ENCODE data around the gene SMR3B. TPM values are rescaled to one million over a fixed set of nuclear protein-coding genes. Genes with fewer than 3 reads are reported as not detected.

SMR3B gene
- total RNA-seq, 1 donor from 2014 or later = not detected

- H3K9ac ChIP-seq (ENCODE audit: low read depth in 1 of 3, low read length in 3 of 3) = no peak overlapping the region
- H3K4me1 ChIP-seq (ENCODE audit: control insufficient read depth in 3 of 3, insufficient read depth in 3 of 3, low read length in 3 of 3) = no peaks in the 10 kb centered on the region
- no peak overlapping the region for H3K4me3 ChIP-seq (ENCODE audit: low read length in 3 of 3)
- H3K9me3 ChIP-seq (ENCODE audit: control insufficient read depth in 3 of 3, low read length in 3 of 3) = no peaks in the 10 kb centered on the region
- no peaks in the 10 kb centered on the region for H3K36me3 ChIP-seq (ENCODE audit: control insufficient read depth in 3 of 3, insufficient read depth in 3 of 3, low read length in 3 of 3)
- H3K27ac ChIP-seq (ENCODE audit: low read depth, low read length) = no peak overlapping the region
- no peaks in the 10 kb centered on the region for H3K27me3 ChIP-seq (ENCODE audit: control insufficient read depth in 3 of 3, insufficient read depth in 3 of 3, low read length in 3 of 3)
Measured at GRCh38 chr4:70371987-70372386, 10.9 kb upstream of the SMR3B start.

DNA sequence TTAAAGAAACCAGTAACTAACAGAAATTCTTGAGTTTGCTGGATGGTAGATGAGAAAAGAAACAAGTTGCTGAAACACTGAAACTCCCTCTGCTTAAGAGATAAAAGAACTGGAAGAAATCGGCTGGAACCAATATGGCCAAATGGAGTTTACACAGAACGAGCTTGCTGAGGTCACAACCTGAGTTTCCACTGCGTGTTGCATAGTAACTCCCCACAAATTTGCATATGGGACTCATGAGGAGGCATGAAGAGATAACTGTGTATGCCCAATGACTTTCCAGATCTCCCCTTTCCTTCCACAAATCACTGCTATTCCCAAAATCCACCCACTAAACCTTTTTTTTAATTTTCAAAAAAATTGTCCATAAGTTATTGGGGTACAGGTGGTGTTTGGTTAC lies 10.2 kb upstream of the SMR3B start:
- no peaks in the 10 kb centered on the region for H3K36me3 ChIP-seq (ENCODE audit: control insufficient read depth in 3 of 3, insufficient read depth in 3 of 3, low read length in 3 of 3)
- H3K9ac ChIP-seq (ENCODE audit: low read depth in 1 of 3, low read length in 3 of 3) = no peak overlapping the region
- H3K27me3 ChIP-seq (ENCODE audit: control insufficient read depth in 3 of 3, insufficient read depth in 3 of 3, low read length in 3 of 3) = no peaks in the 10 kb centered on the region
- no peak overlapping the region for H3K27ac ChIP-seq (ENCODE audit: low read depth, low read length)
- H3K4me1 ChIP-seq (ENCODE audit: control insufficient read depth in 3 of 3, insufficient read depth in 3 of 3, low read length in 3 of 3) = no peaks in the 10 kb centered on the region
- no peaks in the 10 kb centered on the region for H3K9me3 ChIP-seq (ENCODE audit: control insufficient read depth in 3 of 3, low read length in 3 of 3)
- no peak overlapping the region for H3K4me3 ChIP-seq (ENCODE audit: low read length in 3 of 3)

GRCh38 chr4:70380578-70380977 lies 2.4 kb upstream of the SMR3B start:
- H3K9me3 ChIP-seq (ENCODE audit: control insufficient read depth in 3 of 3, low read length in 3 of 3) = no peaks in the 10 kb centered on the region
- no peaks in the 10 kb centered on the region for H3K36me3 ChIP-seq (ENCODE audit: control insufficient read depth in 3 of 3, insufficient read depth in 3 of 3, low read length in 3 of 3)
- H3K4me1 ChIP-seq (ENCODE audit: control insufficient read depth in 3 of 3, insufficient read depth in 3 of 3, low read length in 3 of 3) = no peaks in the 10 kb centered on the region
- H3K27ac ChIP-seq (ENCODE audit: low read depth, low read length) = no peak overlapping the region
- no peak overlapping the region for H3K9ac ChIP-seq (ENCODE audit: low read depth in 1 of 3, low read length in 3 of 3)
- no peak overlapping the region for H3K4me3 ChIP-seq (ENCODE audit: low read length in 3 of 3)
- no peaks in the 10 kb centered on the region for H3K27me3 ChIP-seq (ENCODE audit: control insufficient read depth in 3 of 3, insufficient read depth in 3 of 3, low read length in 3 of 3)

DNA sequence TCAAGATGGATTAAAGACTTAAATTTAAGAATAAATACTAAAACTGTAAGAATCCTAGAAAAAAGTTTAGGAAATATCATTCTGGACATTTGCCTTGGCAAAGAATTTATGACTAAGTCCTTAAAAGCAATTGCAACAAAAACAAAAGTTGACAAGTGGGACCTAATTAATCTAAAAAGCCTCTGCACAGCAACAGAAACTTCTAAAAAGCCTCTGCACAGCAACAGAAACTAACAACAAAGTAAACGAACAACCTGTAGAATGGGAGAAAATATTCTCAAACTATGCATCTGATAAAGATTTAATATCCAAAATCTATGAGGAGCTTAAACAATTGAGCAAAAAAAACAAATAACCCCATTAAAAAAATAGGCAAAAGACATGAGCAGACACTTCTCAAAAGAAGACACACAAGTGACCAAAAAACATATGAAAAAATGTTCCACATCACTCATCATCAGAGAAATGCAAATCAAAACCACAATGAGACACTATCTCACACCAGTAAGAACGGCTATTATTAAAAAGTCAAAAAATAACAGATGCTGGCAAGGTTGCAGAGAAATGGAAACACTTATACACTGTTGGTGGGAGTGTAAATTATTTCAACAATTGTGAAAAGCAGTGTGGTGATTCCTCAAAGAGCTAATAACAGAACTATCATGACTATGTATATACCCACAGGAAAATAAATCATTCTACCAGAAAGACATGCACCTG lies 9.3 kb downstream of the SMR3B start:
- Histone ChIP-seq H3K9ac (ENCODE audit: low read depth in 1 of 3, low read length in 3 of 3) (no peak overlapping the region), H3K27me3 (ENCODE audit: control insufficient read depth in 3 of 3, insufficient read depth in 3 of 3, low read length in 3 of 3) (no peaks in the 10 kb centered on the region), H3K4me1 (ENCODE audit: control insufficient read depth in 3 of 3, insufficient read depth in 3 of 3, low read length in 3 of 3) (no peaks in the 10 kb centered on the region), H3K27ac (ENCODE audit: low read depth, low read length) (no peak overlapping the region), H3K36me3 (ENCODE audit: control insufficient read depth in 3 of 3, insufficient read depth in 3 of 3, low read length in 3 of 3) (no peaks in the 10 kb centered on the region), H3K4me3 (ENCODE audit: low read length in 3 of 3) (no peak overlapping the region), H3K9me3 (ENCODE audit: control insufficient read depth in 3 of 3, low read length in 3 of 3) (no peaks in the 10 kb centered on the region)

DNA sequence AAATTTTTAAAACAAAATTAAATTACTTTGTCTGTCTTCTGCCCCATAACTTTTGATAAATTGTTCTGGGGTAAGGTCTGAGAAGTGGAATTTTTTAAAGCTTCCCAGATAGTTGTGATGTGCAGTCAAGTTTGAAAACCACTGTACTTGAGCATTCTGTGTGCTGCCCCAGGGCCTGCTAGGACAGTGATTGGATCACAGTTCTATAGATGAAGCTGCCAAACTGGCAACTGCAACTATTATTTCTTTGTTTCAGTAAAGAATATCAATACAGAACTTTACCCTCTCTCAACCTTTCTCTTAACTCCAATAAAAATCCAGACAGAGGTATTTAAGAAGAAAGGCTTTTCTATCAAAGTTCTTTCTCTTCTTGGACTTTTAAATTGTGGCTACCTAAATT lies 14.6 kb downstream of the SMR3B start, which contains the start of gene OPRPN:
OPRPN (plus strand) TSS at position 361 of the 400 bp plus-strand sequence. CDS start 1,346 bp downstream, outside the sequence.
- H3K4me3 ChIP-seq (ENCODE audit: low read length in 3 of 3) = no peak within 1 kb of the TSS
- H3K9ac ChIP-seq (ENCODE audit: low read depth in 1 of 3, low read length in 3 of 3) = no peak within 1 kb of the TSS
- no peaks in the 10 kb centered on the region for H3K4me1 ChIP-seq (ENCODE audit: control insufficient read depth in 3 of 3, insufficient read depth in 3 of 3, low read length in 3 of 3)
- no peaks in the 10 kb centered on the region for H3K9me3 ChIP-seq (ENCODE audit: control insufficient read depth in 3 of 3, low read length in 3 of 3)
- H3K36me3 ChIP-seq (ENCODE audit: control insufficient read depth in 3 of 3, insufficient read depth in 3 of 3, low read length in 3 of 3) = no peaks in the 10 kb centered on the region
- H3K27me3 ChIP-seq (ENCODE audit: control insufficient read depth in 3 of 3, insufficient read depth in 3 of 3, low read length in 3 of 3) = no peaks in the 10 kb centered on the region
- H3K27ac ChIP-seq (ENCODE audit: low read depth, low read length) = no peak within 1 kb of the TSS

DNA sequence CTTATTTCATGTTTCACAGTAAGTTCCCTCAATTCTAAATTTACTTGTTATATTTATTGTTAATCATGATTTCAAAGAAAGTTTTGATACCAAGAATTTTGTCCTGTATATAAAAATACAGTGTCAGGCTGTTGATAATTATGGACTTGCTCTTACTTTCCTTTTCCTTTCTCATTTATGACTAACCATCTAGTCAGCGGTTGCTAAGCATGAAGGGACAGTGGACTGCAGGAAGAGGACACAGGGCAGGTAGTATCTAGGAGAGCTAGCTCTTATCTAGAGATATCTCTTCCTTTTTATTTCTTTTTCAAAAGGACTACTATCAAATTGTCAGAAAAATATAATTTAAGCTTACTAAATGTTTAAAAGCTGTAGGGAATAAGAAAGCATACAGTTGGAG lies 16.4 kb downstream of the SMR3B start:
- Histone ChIP-seq H3K27me3 (ENCODE audit: control insufficient read depth in 3 of 3, insufficient read depth in 3 of 3, low read length in 3 of 3) (no peaks in the 10 kb centered on the region), H3K4me3 (ENCODE audit: low read length in 3 of 3) (no peak overlapping the region), H3K36me3 (ENCODE audit: control insufficient read depth in 3 of 3, insufficient read depth in 3 of 3, low read length in 3 of 3) (no peaks in the 10 kb centered on the region), H3K4me1 (ENCODE audit: control insufficient read depth in 3 of 3, insufficient read depth in 3 of 3, low read length in 3 of 3) (no peaks in the 10 kb centered on the region), H3K9ac (ENCODE audit: low read depth in 1 of 3, low read length in 3 of 3) (no peak overlapping the region), H3K27ac (ENCODE audit: low read depth, low read length) (no peak overlapping the region), H3K9me3 (ENCODE audit: control insufficient read depth in 3 of 3, low read length in 3 of 3) (no peaks in the 10 kb centered on the region)

DNA sequence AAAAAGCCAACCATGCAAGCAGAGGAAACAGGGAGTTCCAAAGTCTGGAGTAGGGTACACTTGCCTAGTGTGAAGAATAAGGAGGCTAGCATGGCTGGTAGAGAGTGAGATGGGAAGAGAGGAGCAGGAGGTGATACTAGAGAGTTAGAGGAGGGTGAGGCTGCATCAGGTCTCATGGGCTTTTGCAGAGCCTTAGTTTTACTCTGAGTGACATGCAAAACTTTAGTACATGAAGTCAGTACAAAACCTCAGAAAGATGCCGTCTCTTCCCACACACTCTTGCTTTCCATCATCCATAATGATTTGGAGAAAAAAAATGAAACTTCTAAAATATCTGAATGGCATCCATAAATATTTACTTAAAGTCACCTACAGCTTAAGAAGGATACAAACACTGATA lies 19.8 kb downstream of the SMR3B start:
- H3K36me3 ChIP-seq (ENCODE audit: control insufficient read depth in 3 of 3, insufficient read depth in 3 of 3, low read length in 3 of 3) = no peaks in the 10 kb centered on the region
- no peaks in the 10 kb centered on the region for H3K27me3 ChIP-seq (ENCODE audit: control insufficient read depth in 3 of 3, insufficient read depth in 3 of 3, low read length in 3 of 3)
- H3K27ac ChIP-seq (ENCODE audit: low read depth, low read length) = no peak overlapping the region
- H3K4me3 ChIP-seq (ENCODE audit: low read length in 3 of 3) = no peak overlapping the region
- no peak overlapping the region for H3K9ac ChIP-seq (ENCODE audit: low read depth in 1 of 3, low read length in 3 of 3)
- no peaks in the 10 kb centered on the region for H3K4me1 ChIP-seq (ENCODE audit: control insufficient read depth in 3 of 3, insufficient read depth in 3 of 3, low read length in 3 of 3)
- no peaks in the 10 kb centered on the region for H3K9me3 ChIP-seq (ENCODE audit: control insufficient read depth in 3 of 3, low read length in 3 of 3)

DNA sequence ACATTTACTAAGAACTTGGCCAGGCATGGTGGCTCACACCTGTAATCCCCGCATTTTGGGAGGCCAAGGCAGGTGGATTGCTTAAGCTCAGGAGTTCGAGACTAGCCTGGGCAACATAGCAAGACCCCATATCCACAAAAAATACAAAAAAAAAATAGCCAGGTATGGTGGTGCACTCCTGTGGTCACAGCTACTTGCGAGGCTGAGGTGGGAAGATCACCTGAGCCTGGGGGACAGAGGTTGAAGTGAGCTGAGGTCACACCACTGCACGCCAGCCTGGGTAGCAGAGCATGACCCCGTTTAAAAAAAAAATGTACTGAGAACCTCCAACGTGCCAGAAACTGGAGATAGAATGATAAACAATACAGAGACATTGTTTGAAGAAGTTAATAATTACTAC lies 22.8 kb downstream of the SMR3B start:
- no peaks in the 10 kb centered on the region for H3K36me3 ChIP-seq (ENCODE audit: control insufficient read depth in 3 of 3, insufficient read depth in 3 of 3, low read length in 3 of 3)
- no peaks in the 10 kb centered on the region for H3K9me3 ChIP-seq (ENCODE audit: control insufficient read depth in 3 of 3, low read length in 3 of 3)
- no peaks in the 10 kb centered on the region for H3K27me3 ChIP-seq (ENCODE audit: control insufficient read depth in 3 of 3, insufficient read depth in 3 of 3, low read length in 3 of 3)
- H3K9ac ChIP-seq (ENCODE audit: low read depth in 1 of 3, low read length in 3 of 3) = no peak overlapping the region
- no peaks in the 10 kb centered on the region for H3K4me1 ChIP-seq (ENCODE audit: control insufficient read depth in 3 of 3, insufficient read depth in 3 of 3, low read length in 3 of 3)
- no peak overlapping the region for H3K27ac ChIP-seq (ENCODE audit: low read depth, low read length)
- no peak overlapping the region for H3K4me3 ChIP-seq (ENCODE audit: low read length in 3 of 3)

GRCh38 chr4:70425306-70425705 lies 42.4 kb downstream of the SMR3B start:
- no peaks in the 10 kb centered on the region for H3K27me3 ChIP-seq (ENCODE audit: control insufficient read depth in 3 of 3, insufficient read depth in 3 of 3, low read length in 3 of 3)
- H3K36me3 ChIP-seq (ENCODE audit: control insufficient read depth in 3 of 3, insufficient read depth in 3 of 3, low read length in 3 of 3) = no peaks in the 10 kb centered on the region
- no peak overlapping the region for H3K27ac ChIP-seq (ENCODE audit: low read depth, low read length)
- H3K4me1 ChIP-seq (ENCODE audit: control insufficient read depth in 3 of 3, insufficient read depth in 3 of 3, low read length in 3 of 3) = no peaks in the 10 kb centered on the region
- no peak overlapping the region for H3K9ac ChIP-seq (ENCODE audit: low read depth in 1 of 3, low read length in 3 of 3)
- no peak overlapping the region for H3K4me3 ChIP-seq (ENCODE audit: low read length in 3 of 3)
- H3K9me3 ChIP-seq (ENCODE audit: control insufficient read depth in 3 of 3, low read length in 3 of 3) = no peaks in the 10 kb centered on the region

DNA sequence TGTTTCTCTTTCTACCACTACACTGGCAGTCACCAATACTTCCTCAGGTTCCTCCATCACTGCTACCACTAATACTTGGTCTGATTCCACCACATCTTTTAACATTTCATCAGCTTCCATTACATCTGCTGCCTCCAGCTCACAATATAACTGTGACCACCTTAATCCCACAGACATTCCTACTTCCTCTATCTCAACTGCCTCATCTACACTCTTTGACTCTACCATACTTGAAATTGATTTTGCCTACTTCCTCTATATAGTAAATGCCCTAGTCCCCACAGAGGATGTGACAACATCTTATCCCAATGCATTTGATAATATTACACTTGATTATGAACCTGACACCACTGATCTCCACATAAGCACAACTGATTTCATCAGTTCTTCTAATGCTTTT lies 43.9 kb downstream of the SMR3B start:
- no peak overlapping the region for H3K27ac ChIP-seq (ENCODE audit: low read depth, low read length)
- no peaks in the 10 kb centered on the region for H3K27me3 ChIP-seq (ENCODE audit: control insufficient read depth in 3 of 3, insufficient read depth in 3 of 3, low read length in 3 of 3)
- H3K36me3 ChIP-seq (ENCODE audit: control insufficient read depth in 3 of 3, insufficient read depth in 3 of 3, low read length in 3 of 3) = no peaks in the 10 kb centered on the region
- no peak overlapping the region for H3K9ac ChIP-seq (ENCODE audit: low read depth in 1 of 3, low read length in 3 of 3)
- H3K4me3 ChIP-seq (ENCODE audit: low read length in 3 of 3) = no peak overlapping the region
- H3K9me3 ChIP-seq (ENCODE audit: control insufficient read depth in 3 of 3, low read length in 3 of 3) = no peaks in the 10 kb centered on the region
- H3K4me1 ChIP-seq (ENCODE audit: control insufficient read depth in 3 of 3, insufficient read depth in 3 of 3, low read length in 3 of 3) = no peaks in the 10 kb centered on the region
